DMS153 (cell line): ENCODE results near the gene COBLL1.

Experiments
- DNase-seq: peaks from one replicate; lab custom pipeline; 2025; lab: John Stamatoyannopoulos, UW

The COBLL1 gene

GRCh38 chr2:164755952-164756351 is 85.7 kb downstream of the COBLL1 start:
- DNase-seq: no peak

GRCh38 chr2:164754157-164755093 is 87.2 kb downstream of the COBLL1 start:
- no peak for DNase-seq

- DNase-seq: no peak
Measured at GRCh38 chr2:164752956-164753355, 88.7 kb downstream of the COBLL1 start.

- DNase-seq: no peak
Measured at GRCh38 chr2:164747783-164748433, 93.7 kb downstream of the COBLL1 start.

- DNase-seq: no peak
Measured at GRCh38 chr2:164747140-164747539, 94.5 kb downstream of the COBLL1 start.

GRCh38 chr2:164746713-164747112 is 94.9 kb downstream of the COBLL1 start:
- no peak for DNase-seq

GRCh38 chr2:164745012-164745797 is 96.4 kb downstream of the COBLL1 start:
- no peak for DNase-seq

- DNase-seq: no peak
Measured at GRCh38 chr2:164742738-164743317, 98.8 kb downstream of the COBLL1 start.

- DNase-seq: no peak
Measured at GRCh38 chr2:164739966-164740365, 101.7 kb downstream of the COBLL1 start.

- peak; percentile 62 for DNase-seq
Measured at GRCh38 chr2:164737612-164738081, 104.0 kb downstream of the COBLL1 start.

GRCh38 chr2:164735309-164735919 is 106.2 kb downstream of the COBLL1 start:
- DNase-seq: peak; percentile 32

GRCh38 chr2:164734196-164734595 is 107.4 kb downstream of the COBLL1 start:
- DNase-seq: no peak

- DNase-seq: no peak
Measured at GRCh38 chr2:164725542-164725941, 116.1 kb downstream of the COBLL1 start.

GRCh38 chr2:164722616-164723338 is 118.8 kb downstream of the COBLL1 start:
- DNase-seq: no peak

- DNase-seq: no peak
Measured at GRCh38 chr2:164721430-164721829, 120.2 kb downstream of the COBLL1 start.

- no peak for DNase-seq
Measured at GRCh38 chr2:164719996-164720941, 121.4 kb downstream of the COBLL1 start.

GRCh38 chr2:164717000-164717803 is 124.4 kb downstream of the COBLL1 start:
- DNase-seq: no peak

- no peak for DNase-seq
Measured at GRCh38 chr2:164714471-164714870, 127.2 kb downstream of the COBLL1 start.

GRCh38 chr2:164711766-164712138 is 129.9 kb downstream of the COBLL1 start:
- DNase-seq: no peak
